ENCODE results near the gene MB. TPM values are rescaled to one million over a fixed set of nuclear protein-coding genes. Genes with fewer than 3 reads are reported as not detected.

The MB gene
- total RNA-seq, 4 donors from 2014 or later, result 4.3 to 17.8 (median 9.1) TPM

- Histone ChIP-seq H3K9me3 (no peaks in the 10 kb centered on the region), H3K27ac (no peak overlapping the region), H3K27me3 (no peaks in the 10 kb centered on the region), H3K4me3 (no peak overlapping the region), H3K4me1 (peaks cover 5% of the 10 kb centered on the region), H3K36me3 (no peaks in the 10 kb centered on the region)
- no peak for TF ChIP-seq POLR2A (IDR thresholded peaks at IDR 0.05)
- no peak for TF ChIP-seq POLR2AphosphoS5 (IDR thresholded peaks at IDR 0.05)
- TF ChIP-seq EP300 (IDR thresholded peaks at IDR 0.05), result no peak
- TF ChIP-seq CTCF (IDR thresholded peaks at IDR 0.05), result no peak
- 86% methylated on average over 2 of the region's 2 CpGs for WGBS
- DNase-seq (ENCODE audit: low spot score in 2 of 2), result no peak
Measured at GRCh38 chr22:35577799-35578659, 39.1 kb downstream of the MB start.

GRCh38 chr22:35576671-35577070 lies 40.5 kb downstream of the MB start:
- Histone ChIP-seq H3K27me3 (no peaks in the 10 kb centered on the region), H3K4me3 (no peak overlapping the region), H3K36me3 (no peaks in the 10 kb centered on the region), H3K4me1 (no peaks in the 10 kb centered on the region), H3K9me3 (no peaks in the 10 kb centered on the region), H3K27ac (no peak overlapping the region)
- no peak for TF ChIP-seq POLR2A (IDR thresholded peaks at IDR 0.05)
- no peak for TF ChIP-seq EP300 (IDR thresholded peaks at IDR 0.05)
- TF ChIP-seq POLR2AphosphoS5 (IDR thresholded peaks at IDR 0.05), result no peak
- no peak for TF ChIP-seq CTCF (IDR thresholded peaks at IDR 0.05)
- WGBS, result 98% methylated on average over 8 of the region's 8 CpGs
- no peak for DNase-seq (ENCODE audit: low spot score in 2 of 2)

- Histone ChIP-seq H3K36me3 (no peaks in the 10 kb centered on the region), H3K4me1 (no peaks in the 10 kb centered on the region), H3K27ac (no peak overlapping the region), H3K27me3 (no peaks in the 10 kb centered on the region), H3K9me3 (no peaks in the 10 kb centered on the region), H3K4me3 (no peak overlapping the region)
- TF ChIP-seq POLR2AphosphoS5 (IDR thresholded peaks at IDR 0.05) (no peak), CTCF (IDR thresholded peaks at IDR 0.05) (no peak), POLR2A (IDR thresholded peaks at IDR 0.05) (no peak)
- no peak for DNase-seq (ENCODE audit: low spot score in 2 of 2)
- 50% methylated on average over 4 of the region's 15 CpGs for WGBS
Measured at GRCh38 chr22:35575116-35575748, 41.9 kb downstream of the MB start.

- no peak for DNase-seq (ENCODE audit: low spot score in 2 of 2)
- 83% methylated on average over 8 of the region's 8 CpGs for WGBS
- Histone ChIP-seq H3K27ac (no peak overlapping the region), H3K4me3 (no peak overlapping the region), H3K36me3 (no peaks in the 10 kb centered on the region), H3K27me3 (no peaks in the 10 kb centered on the region), H3K9me3 (no peaks in the 10 kb centered on the region), H3K4me1 (peaks cover 5% of the 10 kb centered on the region)
- no peak for TF ChIP-seq POLR2A (IDR thresholded peaks at IDR 0.05)
- TF ChIP-seq EP300 (IDR thresholded peaks at IDR 0.05), result no peak
- no peak for TF ChIP-seq POLR2AphosphoS5 (IDR thresholded peaks at IDR 0.05)
- TF ChIP-seq CTCF (IDR thresholded peaks at IDR 0.05), result no peak
Measured at GRCh38 chr22:35572556-35572955, 44.6 kb downstream of the MB start.

GRCh38 chr22:35570686-35571194 lies 46.4 kb downstream of the MB start:
- peaks cover 5% of the 10 kb centered on the region for H3K4me1 ChIP-seq
- TF ChIP-seq POLR2A (IDR thresholded peaks at IDR 0.05), result no peak
- no peak for TF ChIP-seq EP300 (IDR thresholded peaks at IDR 0.05)
- TF ChIP-seq POLR2AphosphoS5 (IDR thresholded peaks at IDR 0.05), result no peak
- no peak for TF ChIP-seq CTCF (IDR thresholded peaks at IDR 0.05)
- 92% methylated on average over 10 of the region's 14 CpGs for whole genome bisulfite sequencing
- no peak overlapping the region for H3K4me3 ChIP-seq
- H3K36me3 ChIP-seq, result no peaks in the 10 kb centered on the region
- no peaks in the 10 kb centered on the region for H3K27me3 ChIP-seq
- H3K27ac ChIP-seq, result no peak overlapping the region
- no peaks in the 10 kb centered on the region for H3K9me3 ChIP-seq
- DNase-seq (ENCODE audit: low spot score in 2 of 2), result no peak
